GM21825 (cell line): Measurements from ENCODE around the gene AMBRA1.

Experiments
- ATAC-seq: cut with Tn5 transposase; IDR thresholded peaks from one replicate; pipeline ENCODE4 v1.9.1; 2021; ENCODE audit warnings: mild to moderate bottlenecking, moderate library complexity; ENCODE audit not compliant: unreplicated experiment

AMBRA1 gene

DNA sequence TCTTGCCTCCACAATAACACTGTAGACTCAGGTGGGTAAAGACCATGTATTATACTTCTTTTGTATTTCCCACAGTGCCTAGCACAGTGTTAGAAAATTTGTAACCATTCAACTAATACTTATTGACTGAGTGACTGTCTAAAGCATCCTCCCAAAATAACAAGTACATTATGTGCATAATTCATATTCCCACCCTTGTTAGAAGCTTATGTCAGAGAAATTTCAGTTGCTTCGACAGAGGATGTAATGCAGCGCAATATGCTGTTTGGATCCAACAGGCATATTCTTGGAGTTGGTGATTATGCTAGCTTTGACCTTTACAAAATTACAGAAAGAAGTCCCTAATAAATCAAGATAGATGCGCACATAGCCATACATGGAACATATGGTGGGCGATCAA lies 53.0 kb downstream of the AMBRA1 start:
- no peak for ATAC-seq

- no peak for ATAC-seq
Measured at GRCh38 chr11:46537537-46538295, 56.1 kb downstream of the AMBRA1 start.

GRCh38 chr11:46537121-46537520 lies 56.7 kb downstream of the AMBRA1 start:
- no peak for ATAC-seq

- ATAC-seq: no peak
Measured at GRCh38 chr11:46535688-46536087, 58.1 kb downstream of the AMBRA1 start.

DNA sequence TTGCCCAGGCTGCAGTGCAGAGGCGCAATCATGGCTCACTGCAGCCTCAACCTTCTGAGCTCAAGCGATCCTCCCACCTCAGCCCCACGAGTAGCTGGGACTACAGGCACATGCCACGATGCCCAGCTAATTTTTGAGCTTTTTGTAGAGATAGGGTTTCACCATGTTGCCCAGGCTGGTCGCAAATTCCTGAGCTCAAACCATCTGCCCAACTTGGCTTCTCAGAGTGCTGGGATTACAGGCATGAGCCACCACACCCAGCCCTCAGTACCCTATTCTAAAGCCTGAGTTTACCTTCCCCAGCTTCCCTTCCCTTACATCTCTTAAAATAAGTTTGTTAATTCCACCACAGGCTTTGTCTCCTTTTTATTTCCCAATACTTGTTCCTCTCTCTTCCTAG lies 59.1 kb downstream of the AMBRA1 start:
- no peak for ATAC-seq

GRCh38 chr11:46533396-46534100 lies 60.3 kb downstream of the AMBRA1 start:
- ATAC-seq: no peak

DNA sequence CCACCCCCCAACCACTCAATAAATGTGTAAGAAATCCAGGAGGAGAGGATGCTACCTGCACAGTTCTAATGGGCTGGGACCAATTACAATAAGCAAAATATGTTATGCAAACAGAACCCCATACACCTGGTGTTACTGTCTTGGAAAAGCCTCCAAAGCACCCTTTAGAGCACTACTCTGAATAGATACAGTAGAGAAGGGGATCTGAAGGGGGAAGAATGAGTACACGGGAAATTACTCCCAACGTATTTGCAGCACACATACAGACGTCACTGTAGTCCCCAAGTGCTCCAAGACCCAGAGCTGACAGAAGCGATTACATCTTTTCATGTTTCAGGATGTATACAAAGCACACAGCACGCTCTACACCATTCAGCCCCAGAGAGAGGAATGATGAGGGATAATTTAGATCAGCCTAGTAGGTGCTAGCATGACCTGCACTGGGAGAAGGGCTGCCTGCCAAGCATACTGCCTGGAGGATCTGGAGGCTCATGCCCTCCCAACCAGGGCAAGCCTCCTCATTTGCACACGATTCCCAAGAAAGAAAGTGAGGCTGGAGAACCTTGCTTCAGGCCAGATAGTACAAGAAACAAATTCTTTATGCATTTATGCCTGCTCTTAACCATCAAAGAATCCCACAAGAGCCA lies 63.8 kb downstream of the AMBRA1 start:
- no peak for ATAC-seq

GRCh38 chr11:46529095-46529905 lies 64.5 kb downstream of the AMBRA1 start:
- ATAC-seq: peak; percentile 61

DNA sequence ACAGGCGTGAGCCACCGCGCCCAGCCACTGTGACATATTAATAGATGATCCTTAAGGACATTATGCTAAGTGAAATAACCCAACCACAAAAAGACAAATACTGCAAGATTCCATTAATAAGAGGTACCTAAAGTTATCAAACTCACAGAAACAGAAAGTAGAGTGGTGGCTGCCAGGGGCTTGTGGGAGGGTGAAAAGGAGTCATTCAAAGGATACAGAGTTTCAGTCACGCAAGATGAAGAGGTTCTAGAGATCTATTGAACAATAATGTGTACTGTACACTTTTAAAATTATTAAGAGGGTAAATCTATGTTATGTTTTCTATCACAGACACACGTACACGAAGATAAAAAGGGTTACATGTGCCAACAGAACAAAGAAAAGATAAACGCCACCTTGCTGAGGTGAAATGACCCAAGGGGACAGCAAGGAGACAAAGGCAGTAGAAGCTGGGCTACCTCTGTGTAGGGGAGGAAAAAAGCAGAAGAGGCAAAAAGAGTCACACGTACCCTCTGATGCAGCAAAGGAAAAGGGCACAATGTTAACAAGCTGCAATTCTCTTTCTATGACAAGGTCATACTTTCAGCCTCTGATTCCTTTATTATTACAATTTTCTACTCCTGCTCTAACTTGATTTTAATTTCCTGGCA lies 65.3 kb downstream of the AMBRA1 start:
- ATAC-seq: no peak

DNA sequence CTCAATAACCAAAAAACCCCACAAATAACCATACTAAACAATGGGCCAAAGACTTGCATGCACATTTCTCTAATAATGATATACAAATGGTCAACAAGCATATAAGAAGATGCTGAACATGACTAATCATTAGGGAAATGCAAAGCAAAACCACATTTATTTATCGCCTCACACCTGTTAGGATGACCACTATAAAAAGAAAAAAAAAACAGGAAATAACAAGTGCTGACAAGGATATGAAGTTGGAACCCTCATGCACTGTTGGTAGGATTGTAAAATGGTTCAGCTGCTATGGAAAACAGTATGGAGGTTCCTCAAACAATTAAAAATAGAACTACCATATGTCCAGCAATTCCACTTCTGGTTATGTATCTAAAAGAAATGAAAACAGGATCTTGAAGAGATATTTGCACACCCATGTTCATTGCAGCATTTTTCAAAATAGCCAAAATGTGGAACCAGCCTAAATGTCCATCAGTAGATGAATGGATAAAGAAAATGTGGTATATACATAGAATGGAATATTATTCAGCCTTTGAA lies 66.2 kb downstream of the AMBRA1 start:
- ATAC-seq: no peak

- no peak for ATAC-seq
Measured at GRCh38 chr11:46526216-46527215, 67.3 kb downstream of the AMBRA1 start.

- ATAC-seq: no peak
Measured at GRCh38 chr11:46524201-46524770, 69.5 kb downstream of the AMBRA1 start.

DNA sequence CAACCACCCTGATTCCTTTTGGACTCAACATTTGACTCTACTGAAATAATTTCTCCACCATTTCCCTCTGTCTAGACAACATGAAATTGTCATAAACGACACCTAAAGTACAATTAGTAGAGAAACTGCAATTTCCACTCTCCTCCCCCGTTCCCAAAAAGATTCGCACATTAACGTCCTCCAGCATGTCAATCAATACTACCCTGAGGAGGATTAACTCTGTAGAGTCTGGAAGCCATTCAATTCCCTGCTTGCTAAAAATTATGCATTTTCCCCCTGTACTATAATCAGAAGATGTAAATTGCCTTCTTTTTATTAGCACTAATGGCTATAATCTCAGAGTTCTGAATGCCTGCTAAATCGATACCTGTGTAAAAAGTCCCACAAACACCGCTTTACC lies 70.5 kb downstream of the AMBRA1 start:
- no peak for ATAC-seq

GRCh38 chr11:46522682-46523281 lies 71.0 kb downstream of the AMBRA1 start:
- ATAC-seq: no peak

DNA sequence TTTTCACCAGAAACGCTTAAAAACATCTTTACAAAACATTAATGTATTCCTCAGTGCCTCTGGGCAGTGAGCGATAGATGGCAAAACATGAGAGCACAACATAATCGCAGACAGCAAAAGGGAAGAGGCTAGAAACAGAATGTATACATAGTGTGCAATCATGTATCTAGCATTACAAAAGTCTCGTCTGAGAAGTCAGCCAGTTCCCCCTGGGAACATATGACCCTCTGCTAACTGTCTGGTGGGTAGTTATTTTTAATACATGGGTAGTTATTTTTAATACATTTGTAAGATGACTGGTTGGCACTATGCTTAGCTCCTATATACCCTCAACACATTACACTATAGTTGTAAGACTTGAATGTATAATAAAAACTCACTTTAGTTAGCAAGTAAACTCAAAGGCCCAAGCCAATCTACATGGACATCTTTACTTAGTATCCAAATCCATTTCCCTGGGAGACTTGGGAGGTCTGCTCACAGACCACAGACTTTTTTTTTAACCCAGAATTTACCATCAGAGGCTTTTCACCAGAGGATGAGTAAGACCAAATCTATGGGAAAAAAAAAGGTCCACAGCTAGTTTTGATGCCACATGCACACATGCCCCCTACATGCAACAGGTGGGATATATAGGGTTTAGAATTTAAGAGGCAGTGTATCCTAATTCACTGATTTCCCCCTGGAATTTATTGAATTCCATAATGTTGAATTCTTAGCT lies 71.7 kb downstream of the AMBRA1 start:
- ATAC-seq: no peak

- ATAC-seq: no peak
Measured at GRCh38 chr11:46520971-46521745, 72.7 kb downstream of the AMBRA1 start.

DNA sequence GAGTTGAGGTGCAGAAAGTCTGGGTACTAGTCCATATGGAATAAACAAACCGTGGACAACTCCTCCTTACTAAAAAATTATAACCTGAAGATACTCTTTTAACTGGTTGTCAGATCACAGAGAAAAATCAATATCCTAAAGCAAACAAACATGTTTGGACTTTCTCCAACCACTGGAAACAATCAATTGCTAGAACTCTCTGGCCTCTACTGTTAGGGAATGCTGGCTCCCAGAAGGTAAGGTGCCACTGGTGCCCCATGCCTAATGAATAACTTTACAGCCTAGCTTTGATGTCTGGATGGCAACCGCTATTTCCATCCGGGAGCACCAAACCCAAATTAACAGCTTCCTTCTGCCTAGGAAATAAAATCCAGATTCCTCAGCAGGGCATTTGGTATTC lies 74.5 kb downstream of the AMBRA1 start:
- ATAC-seq: no peak
